Muscle of back (tissue), 11 donors: ENCODE results near the gene THSD8. TPM values are rescaled to one million over a fixed set of nuclear protein-coding genes. Genes with fewer than 3 reads are reported as not detected.
A peak's percentile ranks its signal among the peaks of the same experiment; 100 is the strongest.

Experiments used
- DNase-seq, 3 donors: peaks; one replicate each; pipeline versions ENCODE4 v3.0.0 to v3.0.0-alpha.2; 2013
- polyA plus RNA-seq, 10 donors: library from polyadenylated mRNA; unstranded; fragments of 120-200 nt; gene quantifications; one replicate each; pipeline ENCODE4 v1.2.1, GENCODE V29; 2013; ENCODE audit not compliant: insufficient read length in 10 of 10

Gene THSD8
- polyA plus RNA-seq, 10 donors = 1.3 to 6.3 (median 3.3) TPM

DNA sequence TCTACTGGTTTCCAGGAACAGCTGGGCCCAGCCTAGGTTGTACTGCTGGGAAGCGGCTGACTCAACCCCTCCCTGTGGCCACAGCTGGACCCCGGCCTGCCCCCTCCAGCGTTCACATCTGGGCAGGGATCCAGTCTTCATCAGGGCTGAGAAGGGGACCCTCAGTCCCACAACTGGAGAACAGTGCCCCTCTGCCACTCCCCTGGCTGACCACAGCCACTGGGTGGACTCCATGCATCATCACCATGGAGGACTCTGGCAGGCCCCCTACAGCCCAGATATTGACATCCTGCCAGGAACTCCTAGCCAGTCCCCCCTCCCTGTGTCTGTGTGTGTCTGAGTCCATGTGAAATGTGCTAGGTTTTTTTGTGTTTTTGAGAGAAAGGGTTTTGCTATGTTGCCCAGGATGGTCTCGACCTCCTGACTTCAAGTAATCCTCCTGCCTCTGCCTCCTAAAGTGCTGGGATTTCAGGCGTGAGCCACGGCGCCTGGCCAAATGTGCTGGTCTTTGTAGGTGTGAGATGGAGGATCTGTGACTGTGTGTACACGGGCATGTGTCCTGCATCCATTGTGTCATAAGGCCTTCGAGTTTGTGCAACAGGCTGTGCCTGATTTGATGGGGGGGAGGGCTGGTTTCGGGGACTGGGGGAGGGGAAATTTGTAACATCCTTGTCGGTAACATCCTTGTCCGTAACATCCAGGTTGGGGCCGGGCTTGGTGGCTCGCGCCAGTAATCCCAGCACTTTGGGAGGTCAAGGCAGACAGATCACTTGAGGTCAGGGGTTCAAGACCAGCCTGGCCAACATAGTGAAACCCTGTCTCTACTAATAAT is 22.5 kb upstream of the THSD8 start:
- peak in 2 of 3 donors; percentile 85 to 94 for DNase-seq

- DNase-seq = no peak
Observed at GRCh38 chr19:12782174-12782423, 19.8 kb upstream of the THSD8 start.

DNA sequence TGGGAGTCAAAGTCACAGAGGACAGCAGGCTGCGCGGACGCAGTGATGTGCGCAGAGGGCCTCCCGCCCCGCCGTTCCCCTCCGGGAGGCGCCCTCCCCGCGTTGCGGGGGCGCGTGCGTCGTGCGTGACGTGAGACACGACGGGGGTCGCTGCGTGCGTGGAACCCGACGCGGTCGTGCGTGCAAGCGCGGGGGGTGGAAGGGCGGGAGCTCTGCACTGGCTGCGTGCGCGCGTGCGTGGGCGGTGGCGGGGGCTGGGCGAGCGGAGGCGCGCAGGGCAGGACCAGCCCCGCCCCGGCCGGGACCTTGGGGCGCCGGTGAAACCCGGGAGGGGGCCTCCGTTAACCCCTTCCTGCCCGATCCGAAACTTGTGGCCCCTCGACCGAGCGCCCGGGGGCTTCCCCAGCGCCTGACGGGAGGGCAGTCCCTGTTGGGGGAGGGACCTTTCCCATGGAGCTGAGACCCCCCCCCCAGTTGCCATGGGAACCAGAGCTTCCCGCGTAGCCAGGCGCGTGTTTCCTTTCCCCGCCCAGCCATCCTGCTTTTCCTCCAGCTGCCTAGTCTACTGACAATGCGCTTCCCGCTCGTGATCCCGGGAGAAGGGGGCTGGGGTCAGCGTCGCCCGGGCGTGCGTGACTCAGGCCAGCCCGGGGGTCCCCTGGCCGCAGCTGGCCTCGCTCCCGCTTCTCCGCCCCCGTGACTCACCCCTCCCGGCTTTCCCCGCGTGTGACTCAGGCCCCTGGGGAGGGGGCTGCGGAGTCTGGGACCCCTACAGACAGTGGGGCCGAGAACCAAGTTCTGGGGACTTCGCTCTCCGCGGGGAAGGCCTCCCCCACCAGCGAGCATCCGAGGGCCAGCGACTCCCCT is 19.2 kb upstream of the THSD8 start:
- peak; percentile 84 to 95 (median 87) for DNase-seq

DNA sequence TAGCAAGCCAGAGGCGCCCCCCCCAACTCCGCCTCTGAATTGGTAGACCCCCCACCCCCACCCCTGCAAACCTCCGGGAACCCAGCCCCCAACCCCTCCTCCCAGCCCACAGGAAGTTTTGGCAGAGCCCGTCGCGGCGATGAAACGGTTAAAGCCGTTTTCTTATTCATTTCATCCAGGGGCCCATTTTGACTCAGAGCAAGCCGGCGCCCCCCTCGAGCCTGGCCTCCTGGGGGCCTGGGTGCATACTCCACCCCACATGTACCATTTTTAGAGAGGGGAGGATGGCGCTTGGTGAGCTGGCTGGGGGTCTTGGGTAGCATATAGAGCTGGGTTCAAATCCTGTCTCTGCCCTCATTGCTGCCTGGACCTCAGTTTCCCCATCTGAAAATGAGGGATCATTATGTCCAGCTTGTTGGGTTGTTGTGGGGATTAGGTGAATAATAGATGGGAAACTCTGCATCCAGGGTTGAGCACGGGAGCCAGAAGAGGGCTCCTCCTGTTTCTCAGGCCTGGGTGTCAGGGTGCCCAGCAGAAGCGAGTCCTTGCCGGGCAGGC is 18.5 kb upstream of the THSD8 start:
- no peak for DNase-seq

GRCh38 chr19:12783849-12784393 is 17.9 kb upstream of the THSD8 start:
- DNase-seq = no peak

DNA sequence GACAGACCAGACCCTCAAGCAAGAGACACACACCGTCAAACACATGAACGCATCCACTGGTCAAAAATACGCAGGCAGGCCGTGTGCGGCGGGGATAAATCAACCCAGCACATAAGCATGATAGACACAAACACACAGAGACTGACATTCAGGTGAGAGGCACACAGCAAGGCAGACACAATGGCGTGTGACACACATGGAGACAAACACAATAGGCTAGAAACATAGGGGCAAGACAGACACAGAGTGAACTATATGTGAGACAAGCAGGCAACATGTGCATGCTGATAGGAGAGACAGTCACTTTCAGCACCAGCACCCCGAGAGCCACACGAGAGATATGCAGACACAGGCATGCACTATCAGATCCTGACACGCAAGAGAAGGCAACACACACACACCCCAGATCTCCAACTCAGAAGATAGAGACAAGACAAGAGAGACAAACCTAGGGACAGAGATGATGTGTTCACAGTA is 17.4 kb upstream of the THSD8 start:
- DNase-seq = no peak

- DNase-seq = peak in 1 of 3 donors; percentile 68
Observed at GRCh38 chr19:12784871-12785430, 16.9 kb upstream of the THSD8 start.

DNA sequence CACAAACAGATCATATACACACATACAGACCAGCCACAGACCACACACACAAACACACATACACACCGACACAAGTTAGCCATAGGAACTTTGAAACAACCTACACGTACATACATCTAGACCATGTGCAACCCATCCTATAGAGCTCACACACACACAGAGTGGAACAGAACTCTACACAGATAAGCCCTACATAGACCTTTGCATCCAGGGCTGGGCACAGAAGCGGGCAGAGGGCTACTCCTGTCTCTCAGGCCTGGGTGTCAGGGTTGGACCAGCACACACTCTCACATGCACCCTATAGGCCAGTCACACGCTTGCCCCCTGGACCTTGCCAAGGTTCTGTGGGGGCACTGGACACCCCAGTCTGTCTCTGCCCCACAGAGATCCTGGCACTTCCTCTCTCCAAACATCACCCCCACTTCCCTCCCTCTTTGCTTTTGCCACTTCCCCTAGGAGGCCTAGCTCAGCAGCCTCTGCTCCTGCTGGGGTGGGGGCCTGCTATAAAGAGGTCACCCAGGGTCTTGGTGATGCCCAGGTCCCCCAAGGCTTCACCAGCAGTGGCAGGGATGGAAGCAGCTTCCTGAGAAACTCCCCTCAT is 16.3 kb upstream of the THSD8 start:
- DNase-seq = peak in 1 of 3 donors; percentile 49

DNA sequence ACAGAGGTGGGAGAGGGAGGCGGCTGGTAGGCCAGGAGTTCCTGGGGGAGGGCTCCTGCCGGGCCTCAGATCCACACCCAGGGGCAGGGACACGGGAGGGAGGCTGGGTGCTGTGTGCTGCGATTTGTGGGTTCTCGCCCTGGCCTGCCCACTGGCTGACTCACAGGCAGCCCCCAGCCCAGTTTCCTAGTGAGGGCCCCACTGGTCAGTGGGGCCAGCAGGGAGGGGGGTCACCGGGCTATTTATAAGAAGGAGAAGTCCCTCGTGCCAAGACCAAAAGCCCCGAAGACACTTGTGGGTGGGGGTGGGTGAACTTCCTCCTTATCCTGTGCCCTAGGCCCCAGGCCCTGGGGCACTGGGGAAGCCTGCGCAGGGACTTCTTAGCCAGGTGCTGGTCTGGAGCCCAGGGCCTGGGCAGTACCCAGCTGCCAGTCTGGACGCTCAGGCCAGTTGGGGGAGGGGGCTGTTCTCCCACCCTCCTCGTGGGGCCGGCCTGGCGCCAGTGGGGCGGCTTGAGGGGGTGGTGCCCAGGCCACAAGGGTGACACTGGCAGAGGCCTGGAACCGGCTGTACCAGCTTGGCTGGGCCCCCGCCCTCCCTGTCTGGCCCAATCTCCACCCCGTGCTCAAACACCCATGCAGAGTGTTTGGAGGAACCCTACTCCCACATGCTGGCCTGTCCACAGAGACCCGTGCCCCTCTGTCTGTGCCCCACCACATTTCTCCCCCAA is 15.6 kb upstream of the THSD8 start:
- peak in 1 of 3 donors; percentile 67 for DNase-seq

GRCh38 chr19:12786952-12787351 is 14.9 kb upstream of the THSD8 start:
- DNase-seq = no peak

DNA sequence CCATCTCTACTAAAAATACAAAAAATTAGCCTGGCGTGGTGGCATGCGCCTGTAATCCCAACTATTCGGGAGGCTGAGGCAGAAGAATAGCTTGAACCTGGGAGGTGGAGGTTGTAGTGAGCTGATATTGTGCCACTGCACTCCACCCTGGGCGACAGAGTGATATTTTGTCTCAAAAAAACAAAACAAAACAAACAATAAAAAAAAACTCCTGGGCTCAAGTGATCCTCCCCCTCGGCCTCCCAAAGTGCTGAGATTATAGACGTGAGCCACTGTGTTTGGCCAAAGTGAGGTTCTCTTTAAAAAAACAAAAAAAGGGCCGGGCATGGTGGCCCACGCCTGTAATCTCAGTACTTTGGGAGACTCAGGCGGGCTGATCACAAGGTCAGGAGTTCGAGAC is 14.4 kb upstream of the THSD8 start:
- no peak for DNase-seq

DNA sequence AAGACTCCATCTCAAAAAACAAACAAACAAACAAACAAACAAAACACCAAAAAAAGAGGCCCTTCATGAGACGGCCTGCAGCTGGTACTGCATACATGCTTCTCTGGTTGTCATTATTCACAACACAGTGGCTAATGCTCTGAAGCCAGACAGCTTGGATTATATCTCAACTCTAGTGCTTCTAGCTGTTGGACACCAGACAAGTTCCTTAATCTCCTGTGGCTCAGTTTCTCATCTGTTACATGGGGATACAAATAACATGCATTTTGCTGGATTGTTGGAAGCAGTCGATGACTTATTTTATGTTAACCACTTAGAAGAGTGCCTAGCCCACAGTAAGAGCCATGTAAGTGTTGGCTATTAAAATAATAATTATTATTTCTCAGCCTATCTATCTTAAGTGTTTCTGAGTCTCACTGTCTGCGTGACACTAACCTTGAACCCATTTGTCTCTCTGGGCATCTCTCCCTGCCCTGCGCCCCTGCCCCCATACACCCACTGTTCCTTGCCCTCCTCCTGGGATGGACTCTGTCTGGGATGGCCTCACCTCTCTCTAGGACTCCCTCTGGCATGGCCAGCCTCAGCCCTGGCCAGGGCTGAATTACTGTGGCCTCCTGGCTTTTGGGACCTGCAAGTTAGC is 13.7 kb upstream of the THSD8 start:
- peak in 1 of 3 donors; percentile 91 for DNase-seq

DNA sequence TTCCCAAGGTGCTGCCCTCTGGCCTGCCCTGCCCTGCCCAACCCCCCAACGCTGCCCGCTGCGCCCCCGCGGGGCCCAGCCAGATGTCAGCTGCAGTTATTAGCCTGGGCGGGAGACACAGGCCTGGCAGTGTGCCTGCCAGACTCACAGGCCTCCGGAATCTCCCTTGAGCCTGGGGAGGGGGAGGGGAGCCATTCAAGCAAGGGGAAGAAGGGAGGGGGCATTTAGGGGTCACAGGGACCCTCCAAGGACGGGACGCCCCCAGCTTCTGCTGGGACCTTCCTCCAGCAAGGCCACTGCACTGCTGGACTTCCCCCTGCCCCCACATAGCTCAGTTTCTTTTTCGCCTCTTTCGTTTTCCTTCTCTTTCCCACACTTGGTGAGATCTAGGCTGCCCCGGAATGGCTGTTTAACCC is 13.2 kb upstream of the THSD8 start:
- peak; percentile 86 to 94 (median 87) for DNase-seq

DNA sequence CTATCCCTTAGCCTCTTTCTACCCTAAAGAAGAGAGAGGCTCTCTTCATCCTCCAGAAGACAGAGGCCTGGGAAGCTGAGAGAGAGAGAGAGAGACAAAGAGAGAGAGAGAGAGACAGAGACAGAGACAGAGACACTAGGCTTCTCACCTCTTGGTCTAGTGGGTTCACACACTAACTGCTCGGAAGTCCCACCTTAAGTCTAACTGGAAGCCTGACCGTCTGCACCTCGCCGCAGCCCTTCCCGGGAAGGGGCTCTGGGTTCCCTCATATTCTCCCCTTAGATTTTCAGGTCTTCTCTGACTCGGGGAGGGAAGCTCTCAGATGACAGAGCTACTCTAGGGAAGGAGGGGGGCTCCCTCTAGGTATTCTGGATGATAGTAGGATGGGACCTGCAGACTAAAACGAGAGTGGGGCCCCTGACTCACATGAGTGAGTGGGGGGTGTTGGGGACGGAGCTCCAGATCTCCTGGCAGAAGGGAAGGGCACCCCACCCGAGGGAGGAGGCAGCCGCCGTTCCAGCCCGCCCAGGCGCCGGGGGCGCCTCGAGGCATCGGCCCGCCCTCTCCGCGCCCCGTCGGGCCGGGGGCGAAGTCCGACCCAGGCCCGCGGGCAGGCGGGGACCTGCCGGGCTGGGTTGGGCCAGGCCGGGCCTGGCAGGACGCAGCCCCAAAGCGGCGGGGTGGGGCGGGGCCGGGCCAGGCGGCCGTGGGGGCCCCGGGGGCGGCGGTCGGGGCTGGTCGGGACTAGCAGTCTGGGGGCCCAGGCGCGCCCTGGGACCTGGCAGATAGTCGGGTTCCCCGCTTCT is 12.6 kb upstream of the THSD8 start:
- peak in 1 of 3 donors; percentile 79 for DNase-seq

- peak; percentile 95 to 97 (median 95) for DNase-seq
Observed at GRCh38 chr19:12789904-12790619, 11.8 kb upstream of the THSD8 start.

DNA sequence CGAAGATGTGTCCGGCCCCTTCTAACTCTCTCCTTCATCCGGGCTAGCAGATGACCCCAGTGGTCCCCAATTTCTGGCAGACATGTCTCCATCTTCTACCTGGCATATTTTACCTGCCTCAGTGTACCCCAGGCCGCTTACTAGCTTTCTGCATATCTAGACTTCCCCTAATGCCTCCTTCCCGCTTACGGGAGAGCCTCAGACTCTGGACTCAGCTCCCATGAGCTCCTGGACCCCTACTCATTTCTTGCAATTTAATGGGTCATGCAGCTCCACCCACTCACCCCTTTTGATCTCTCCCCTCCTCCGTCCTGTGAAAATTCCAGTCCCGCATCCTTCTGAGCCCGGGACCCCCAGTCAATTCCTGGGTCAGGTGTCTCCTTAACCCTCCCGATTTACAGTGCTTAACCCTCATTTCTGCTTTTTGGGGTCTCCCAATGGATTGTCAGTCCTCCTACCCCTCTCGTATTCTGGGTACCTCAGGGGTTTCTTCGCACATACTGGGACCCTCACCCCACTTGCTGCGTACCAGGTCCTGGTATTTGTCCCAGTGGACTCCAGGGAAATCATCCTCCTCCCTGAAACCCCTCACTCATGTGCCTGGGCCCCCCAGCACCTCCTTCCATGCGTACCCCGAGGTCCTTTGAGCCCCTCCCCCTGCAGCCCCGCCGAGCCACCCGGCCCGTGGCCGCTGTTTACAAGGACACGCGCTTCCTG is 11.1 kb upstream of the THSD8 start:
- no peak for DNase-seq

DNA sequence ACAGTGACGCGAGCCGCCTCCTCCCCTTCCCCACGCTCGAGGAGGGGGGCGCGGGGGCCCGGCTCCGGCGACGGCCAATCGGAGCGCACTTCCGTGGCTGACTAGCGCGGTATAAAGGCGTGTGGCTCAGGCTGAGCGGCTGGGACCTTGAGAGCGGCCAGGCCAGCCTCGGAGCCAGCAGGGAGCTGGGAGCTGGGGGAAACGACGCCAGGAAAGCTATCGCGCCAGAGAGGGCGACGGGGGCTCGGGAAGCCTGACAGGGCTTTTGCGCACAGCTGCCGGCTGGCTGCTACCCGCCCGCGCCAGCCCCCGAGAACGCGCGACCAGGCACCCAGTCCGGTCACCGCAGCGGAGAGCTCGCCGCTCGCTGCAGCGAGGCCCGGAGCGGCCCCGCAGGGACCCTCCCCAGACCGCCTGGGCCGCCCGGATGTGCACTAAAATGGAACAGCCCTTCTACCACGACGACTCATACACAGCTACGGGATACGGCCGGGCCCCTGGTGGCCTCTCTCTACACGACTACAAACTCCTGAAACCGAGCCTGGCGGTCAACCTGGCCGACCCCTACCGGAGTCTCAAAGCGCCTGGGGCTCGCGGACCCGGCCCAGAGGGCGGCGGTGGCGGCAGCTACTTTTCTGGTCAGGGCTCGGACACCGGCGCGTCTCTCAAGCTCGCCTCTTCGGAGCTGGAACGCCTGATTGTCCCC is 10.4 kb upstream of the THSD8 start, which contains the start of gene JUNB:
JUNB (plus strand) TSS at position 142 of the 706 bp plus-strand sequence; CDS start at position 428, 286 bp downstream.
- DNase-seq = peak; percentile 96 to 98 (median 97)
